ENCODE measurements around the gene KLHDC9.

DNA sequence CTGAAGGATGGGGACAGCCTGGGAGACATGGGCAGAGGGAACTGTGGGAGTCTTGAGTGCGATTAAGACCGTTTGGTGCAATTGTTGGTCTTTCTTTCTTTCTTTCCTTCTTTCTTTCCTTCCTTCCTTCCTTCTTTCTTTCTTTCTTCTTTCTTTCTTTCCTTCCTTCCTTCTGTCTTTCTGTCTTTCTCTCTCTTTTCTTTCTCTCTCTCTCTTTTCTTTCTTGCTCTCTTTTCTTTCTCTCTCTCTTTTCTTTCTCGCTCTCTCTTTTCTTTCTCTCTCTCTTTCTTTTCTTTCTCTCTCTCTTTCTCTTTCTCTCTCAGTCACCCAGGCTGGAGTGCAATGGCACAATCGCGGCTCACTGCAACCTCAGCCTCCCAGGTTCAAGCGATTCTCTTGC is 2.9 kb upstream of the KLHDC9 start:
- TF ChIP-seq, protein P1, sequence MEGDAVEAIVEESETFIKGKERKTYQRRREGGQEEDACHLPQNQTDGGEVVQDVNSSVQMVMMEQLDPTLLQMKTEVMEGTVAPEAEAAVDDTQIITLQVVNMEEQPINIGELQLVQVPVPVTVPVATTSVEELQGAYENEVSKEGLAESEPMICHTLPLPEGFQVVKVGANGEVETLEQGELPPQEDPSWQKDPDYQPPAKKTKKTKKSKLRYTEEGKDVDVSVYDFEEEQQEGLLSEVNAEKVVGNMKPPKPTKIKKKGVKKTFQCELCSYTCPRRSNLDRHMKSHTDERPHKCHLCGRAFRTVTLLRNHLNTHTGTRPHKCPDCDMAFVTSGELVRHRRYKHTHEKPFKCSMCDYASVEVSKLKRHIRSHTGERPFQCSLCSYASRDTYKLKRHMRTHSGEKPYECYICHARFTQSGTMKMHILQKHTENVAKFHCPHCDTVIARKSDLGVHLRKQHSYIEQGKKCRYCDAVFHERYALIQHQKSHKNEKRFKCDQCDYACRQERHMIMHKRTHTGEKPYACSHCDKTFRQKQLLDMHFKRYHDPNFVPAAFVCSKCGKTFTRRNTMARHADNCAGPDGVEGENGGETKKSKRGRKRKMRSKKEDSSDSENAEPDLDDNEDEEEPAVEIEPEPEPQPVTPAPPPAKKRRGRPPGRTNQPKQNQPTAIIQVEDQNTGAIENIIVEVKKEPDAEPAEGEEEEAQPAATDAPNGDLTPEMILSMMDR (IDR thresholded peaks at IDR 0.05; ENCODE audit: control extremely low read depth in 1 of 3, insufficient read depth in 1 of 3, low read depth in 1 of 3, low read length in 3 of 3): no peak
- TF ChIP-seq JUN (IDR thresholded peaks at IDR 0.05; ENCODE audit: low read depth, low read length) (no peak), BRCA1 (IDR thresholded peaks at IDR 0.05; ENCODE audit: low read depth, low read length) (no peak), SRF (IDR thresholded peaks at IDR 0.05; ENCODE audit: low read depth, low read length) (no peak), USF2 (IDR thresholded peaks at IDR 0.05; ENCODE audit: low read length) (no peak), CHD1 (IDR thresholded peaks at IDR 0.05; ENCODE audit: low read depth, low read length) (no peak), POU5F1 (IDR thresholded peaks at IDR 0.05; ENCODE audit: low read depth, low read length) (no peak)
